Stomach (tissue), 4 donors: ENCODE data around the gene UBE2V1.

ENCODE experiments used
- EP300 ChIP-seq: sonication (generic); formaldehyde crosslinking; IDR thresholded peaks from one replicate; pipeline ENCODE4 v1.6.1; 2017; ENCODE audit warnings: antibody characterized with exemption
- POLR2A ChIP-seq, 4 donors: fragments of 450-650 bp; IDR thresholded peaks; one replicate each; pipeline ENCODE4 v1.6.1; 2016; ENCODE audit warnings: antibody characterized with exemption in 4 of 4, control low read depth in 2 of 4, mild to moderate bottlenecking in 1 of 4, moderate library complexity in 1 of 4
- POLR2AphosphoS5 ChIP-seq, 3 donors: sonication (generic); formaldehyde crosslinking; IDR thresholded peaks; one replicate each; pipeline ENCODE4 v1.6.1; 2016; ENCODE audit warnings: antibody characterized with exemption in 3 of 3
- TF ChIP-seq, protein P1 (sequence below), 7 experiments: fragments of 450-650 bp in 4 of 7; fragments of 200-600 bp in 3 of 7; sonication (generic) in 3 of 7; IDR thresholded peaks; one replicate each; pipeline ENCODE4 v1.5.1; 2016 to 2019; ENCODE audit warnings: antibody characterized with exemption in 7 of 7, control low read depth in 2 of 7, mild to moderate bottlenecking in 1 of 7

DNA sequence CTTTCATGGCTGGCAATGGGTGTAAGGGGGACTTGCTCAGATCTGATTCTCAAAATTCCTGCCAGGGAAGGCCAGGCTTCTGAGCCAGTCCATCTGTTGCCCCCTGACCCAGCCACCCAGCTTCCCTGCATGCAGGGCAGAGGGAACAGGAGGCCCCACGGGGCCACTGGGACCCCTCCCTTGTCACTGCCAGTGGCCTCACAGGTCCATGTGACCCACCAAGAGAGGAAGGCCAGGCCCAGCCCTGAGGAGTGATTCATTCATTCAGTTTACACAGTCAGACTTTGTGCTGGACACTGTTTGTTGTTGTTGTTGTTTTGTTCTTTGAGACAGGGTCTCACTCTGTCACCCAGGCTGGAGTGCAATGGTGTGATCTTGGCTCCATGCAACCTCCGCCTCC, 39.5 kb downstream of the UBE2V1 start:
- TF ChIP-seq POLR2AphosphoS5 (IDR thresholded peaks at IDR 0.05), result no peak
- TF ChIP-seq POLR2A (IDR thresholded peaks at IDR 0.05), result no peak
- TF ChIP-seq, protein P1, sequence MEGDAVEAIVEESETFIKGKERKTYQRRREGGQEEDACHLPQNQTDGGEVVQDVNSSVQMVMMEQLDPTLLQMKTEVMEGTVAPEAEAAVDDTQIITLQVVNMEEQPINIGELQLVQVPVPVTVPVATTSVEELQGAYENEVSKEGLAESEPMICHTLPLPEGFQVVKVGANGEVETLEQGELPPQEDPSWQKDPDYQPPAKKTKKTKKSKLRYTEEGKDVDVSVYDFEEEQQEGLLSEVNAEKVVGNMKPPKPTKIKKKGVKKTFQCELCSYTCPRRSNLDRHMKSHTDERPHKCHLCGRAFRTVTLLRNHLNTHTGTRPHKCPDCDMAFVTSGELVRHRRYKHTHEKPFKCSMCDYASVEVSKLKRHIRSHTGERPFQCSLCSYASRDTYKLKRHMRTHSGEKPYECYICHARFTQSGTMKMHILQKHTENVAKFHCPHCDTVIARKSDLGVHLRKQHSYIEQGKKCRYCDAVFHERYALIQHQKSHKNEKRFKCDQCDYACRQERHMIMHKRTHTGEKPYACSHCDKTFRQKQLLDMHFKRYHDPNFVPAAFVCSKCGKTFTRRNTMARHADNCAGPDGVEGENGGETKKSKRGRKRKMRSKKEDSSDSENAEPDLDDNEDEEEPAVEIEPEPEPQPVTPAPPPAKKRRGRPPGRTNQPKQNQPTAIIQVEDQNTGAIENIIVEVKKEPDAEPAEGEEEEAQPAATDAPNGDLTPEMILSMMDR (IDR thresholded peaks at IDR 0.05), result no peak
- TF ChIP-seq EP300, result no peak
